Natural killer cell (primary cell): ENCODE data around the gene MYBPC3. TPM values are rescaled to one million over a fixed set of nuclear protein-coding genes. Genes with fewer than 3 reads are reported as not detected.

ENCODE experiments used
- ATAC-seq, 3 donors: fragments of 150-1000 bp in 2 of 3; fragments of 200-7000 bp in 1 of 3; cut with Tn5 transposase; 1 replicate in 1 of 3; 2 replicates in 2 of 3; pipeline ENCODE4 v1.10.0; 2021; ENCODE audit warnings: mild to moderate bottlenecking in 2 of 3, moderate library complexity in 2 of 3
- DNase-seq, 2 donors: peaks; one replicate each; pipeline versions ENCODE4 v3.0.0 to v3.0.0-alpha.2; 2013 to 2021; ENCODE audit warnings: mixed read lengths in 1 of 2
- H3K27ac ChIP-seq: one replicate; pipeline ENCODE4 v1.5.1; 2013; ENCODE audit warnings: mild to moderate bottlenecking, low read length
- H3K27me3 ChIP-seq: one replicate; pipeline ENCODE4 v1.6.1; 2013; ENCODE audit warnings: low read length; ENCODE audit not compliant: control insufficient read depth, insufficient read depth
- H3K36me3 ChIP-seq: one replicate; pipeline ENCODE4 v1.6.1; 2013; ENCODE audit warnings: low read length; ENCODE audit not compliant: control insufficient read depth, insufficient read depth
- H3K4me1 ChIP-seq: one replicate; pipeline ENCODE4 v1.6.1; 2013; ENCODE audit warnings: low read length; ENCODE audit not compliant: control insufficient read depth, insufficient read depth
- H3K4me3 ChIP-seq: one replicate; pipeline ENCODE4 v1.5.1; 2013; ENCODE audit warnings: low read length
- H3K9me3 ChIP-seq: one replicate; pipeline ENCODE4 v1.6.1; 2013; ENCODE audit warnings: low read length; ENCODE audit not compliant: control insufficient read depth, insufficient read depth
- H3K27ac Mint-ChIP-seq, 2 donors: one replicate each; pipeline ENCODE4 v1.8.0; 2022; ENCODE audit warnings: mild to moderate bottlenecking in 2 of 2, mixed read lengths in 2 of 2, moderate library complexity in 1 of 2
- H3K27me3 Mint-ChIP-seq, 2 donors: one replicate each; pipeline ENCODE4 v1.8.0; 2022; ENCODE audit warnings: low read depth in 2 of 2, mixed read lengths in 2 of 2
- H3K36me3 Mint-ChIP-seq: one replicate; pipeline ENCODE4 v1.8.0; 2022; ENCODE audit warnings: mixed read lengths
- H3K4me1 Mint-ChIP-seq, 2 donors: one replicate each; pipeline ENCODE4 v1.8.0; 2022; ENCODE audit warnings: mixed read lengths in 2 of 2
- H3K4me3 Mint-ChIP-seq: one replicate; pipeline ENCODE4 v1.8.0; 2022; ENCODE audit warnings: mild to moderate bottlenecking, moderate library complexity, mixed read lengths
- H3K9me3 Mint-ChIP-seq, 2 donors: one replicate each; pipeline ENCODE4 v1.8.0; 2022; ENCODE audit warnings: mixed read lengths in 2 of 2
- WGBS: methylation state at CpG from one replicate; pipeline ENCODE4 v1.1.7; 2013; ENCODE audit warnings: missing lambda C conversion rate; ENCODE audit not compliant: insufficient coverage; 5-methylcytosine and 5-hydroxymethylcytosine counted together
- intact Hi-C: fragments of 100-400 bp; cut with micrococcal nuclease; formaldehyde crosslinking; loops from one replicate; pipeline ENCODE4 v1.14.2; 2022
- total RNA-seq, 4 donors: library from RNA; stranded (reverse); fragments of 120-200 nt in 1 of 4; gene quantifications; one replicate each; pipeline versions ENCODE4 v1.2.3 to v1.2.4, GENCODE V29; 2013 to 2022
- TF ChIP-seq, protein P1 (sequence below): fragments of 200-600 bp; IDR thresholded peaks from one replicate; pipeline ENCODE4 v1.8.0; 2022; ENCODE audit warnings: antibody characterized with exemption

MYBPC3 gene
- total RNA-seq, 3 donors from 2014 or later (not counting 1 experiment from before 2014, with no cell fraction given), result 0.45 to 0.53 TPM; not detected in 1

DNA sequence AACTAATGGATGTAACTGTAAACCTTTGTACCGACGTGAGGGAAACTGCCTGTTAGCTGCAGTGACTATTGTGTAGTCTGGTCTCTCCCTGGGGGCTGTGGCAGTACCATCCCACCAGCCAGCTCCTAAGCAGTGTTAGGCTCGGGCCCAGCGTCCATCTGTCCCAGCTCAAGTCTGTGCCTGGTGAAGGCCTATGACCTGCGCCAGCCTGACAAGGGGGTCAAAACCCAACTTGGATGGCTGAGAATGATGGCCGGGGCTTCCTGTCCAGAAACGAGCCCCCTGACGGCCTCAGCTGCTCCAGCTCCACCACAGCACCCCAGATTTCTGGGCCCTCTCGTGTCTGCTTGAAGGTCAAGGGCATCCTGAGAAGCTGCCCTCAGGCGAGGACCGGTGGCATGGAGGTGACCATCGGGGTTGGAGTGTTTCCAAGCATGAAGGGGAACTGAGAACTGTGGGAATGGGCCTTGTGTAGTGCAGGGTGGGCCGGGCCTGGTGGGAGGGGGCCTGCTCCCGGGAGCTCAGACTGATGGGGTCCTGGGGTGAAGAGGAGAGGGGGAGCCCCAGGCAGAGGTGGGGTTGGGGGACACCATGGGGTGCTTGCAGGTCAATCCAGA, 40.2 kb upstream of the MYBPC3 start:
- Mint-ChIP-seq H3K4me1 (peaks cover 51 to 86% of the 10 kb centered on the region in 2 donors), H3K27ac (peak overlapping the region in 1 of 2 donors; percentile 92), H3K4me3 (no peak overlapping the region), H3K9me3 (no peaks in the 10 kb centered on the region), H3K27me3 (no peaks in the 10 kb centered on the region), H3K36me3 (no peaks in the 10 kb centered on the region)
- Histone ChIP-seq H3K9me3 (no peaks in the 10 kb centered on the region), H3K4me1 (peaks cover 85% of the 10 kb centered on the region), H3K4me3 (no peak overlapping the region), H3K27ac (peak overlapping the region; percentile 43), H3K36me3 (no peaks in the 10 kb centered on the region), H3K27me3 (no peaks in the 10 kb centered on the region)
- DNase-seq, result peak in 1 of 2 donors; percentile 9
- ATAC-seq, result no peak
- WGBS, result 82% methylated on average over 14 of the region's 14 CpGs
- intact Hi-C loops, result no loop called here
- TF ChIP-seq, protein P1, sequence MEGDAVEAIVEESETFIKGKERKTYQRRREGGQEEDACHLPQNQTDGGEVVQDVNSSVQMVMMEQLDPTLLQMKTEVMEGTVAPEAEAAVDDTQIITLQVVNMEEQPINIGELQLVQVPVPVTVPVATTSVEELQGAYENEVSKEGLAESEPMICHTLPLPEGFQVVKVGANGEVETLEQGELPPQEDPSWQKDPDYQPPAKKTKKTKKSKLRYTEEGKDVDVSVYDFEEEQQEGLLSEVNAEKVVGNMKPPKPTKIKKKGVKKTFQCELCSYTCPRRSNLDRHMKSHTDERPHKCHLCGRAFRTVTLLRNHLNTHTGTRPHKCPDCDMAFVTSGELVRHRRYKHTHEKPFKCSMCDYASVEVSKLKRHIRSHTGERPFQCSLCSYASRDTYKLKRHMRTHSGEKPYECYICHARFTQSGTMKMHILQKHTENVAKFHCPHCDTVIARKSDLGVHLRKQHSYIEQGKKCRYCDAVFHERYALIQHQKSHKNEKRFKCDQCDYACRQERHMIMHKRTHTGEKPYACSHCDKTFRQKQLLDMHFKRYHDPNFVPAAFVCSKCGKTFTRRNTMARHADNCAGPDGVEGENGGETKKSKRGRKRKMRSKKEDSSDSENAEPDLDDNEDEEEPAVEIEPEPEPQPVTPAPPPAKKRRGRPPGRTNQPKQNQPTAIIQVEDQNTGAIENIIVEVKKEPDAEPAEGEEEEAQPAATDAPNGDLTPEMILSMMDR, result no peak

DNA sequence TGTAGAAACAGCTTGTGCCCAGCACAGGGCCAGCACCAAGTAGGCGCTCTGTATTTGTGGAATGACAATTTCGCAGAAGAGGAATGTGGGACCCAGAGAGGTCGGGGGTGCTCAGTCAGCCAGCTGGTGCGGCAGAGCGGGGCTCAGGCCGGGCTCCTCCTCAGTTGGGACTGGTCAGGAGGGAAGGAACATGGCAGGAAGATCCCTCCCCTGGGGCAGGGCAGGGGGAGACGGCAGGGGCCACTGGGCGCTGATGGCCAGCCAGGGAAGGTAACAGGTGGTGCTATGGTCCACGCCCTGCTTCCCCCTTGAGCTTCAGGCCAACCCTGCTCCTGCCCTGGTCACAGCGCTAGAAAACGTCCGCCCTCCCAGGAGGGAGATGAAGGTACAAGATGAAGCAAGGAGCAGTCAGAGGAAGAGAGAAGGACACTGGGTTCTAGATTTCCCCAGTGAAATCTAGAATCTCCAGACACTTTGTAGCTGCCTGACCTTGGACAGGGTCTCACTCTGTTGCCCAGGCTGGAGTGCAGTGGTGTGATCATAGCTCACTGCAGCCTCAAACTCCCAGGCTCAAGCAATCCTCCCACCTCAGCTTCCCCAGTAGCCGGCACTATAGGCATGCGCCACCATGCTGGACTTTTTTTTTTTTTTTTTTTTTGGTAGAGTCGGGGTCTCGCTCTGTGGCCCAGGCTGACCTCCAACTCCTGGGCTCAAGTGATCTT, 39.4 kb upstream of the MYBPC3 start:
- DNase-seq (no peak), ATAC-seq (no peak)
- H3K4me3 ChIP-seq, result no peak overlapping the region
- Mint-ChIP-seq H3K27me3 (no peaks in the 10 kb centered on the region), H3K27ac (peak overlapping the region; percentile 71 to 92), H3K9me3 (no peaks in the 10 kb centered on the region), H3K36me3 (no peaks in the 10 kb centered on the region), H3K4me3 (peak overlapping the region; percentile 42), H3K4me1 (peaks cover 51 to 82% of the 10 kb centered on the region in 2 donors)
- intact Hi-C loops, result no loop called here
- no peaks in the 10 kb centered on the region for H3K27me3 ChIP-seq
- peaks cover 89% of the 10 kb centered on the region for H3K4me1 ChIP-seq
- no peaks in the 10 kb centered on the region for H3K9me3 ChIP-seq
- 94% methylated on average over 16 of the region's 16 CpGs for WGBS
- TF ChIP-seq, protein P1, result no peak
- no peaks in the 10 kb centered on the region for H3K36me3 ChIP-seq
- peak overlapping the region; percentile 14 for H3K27ac ChIP-seq

DNA sequence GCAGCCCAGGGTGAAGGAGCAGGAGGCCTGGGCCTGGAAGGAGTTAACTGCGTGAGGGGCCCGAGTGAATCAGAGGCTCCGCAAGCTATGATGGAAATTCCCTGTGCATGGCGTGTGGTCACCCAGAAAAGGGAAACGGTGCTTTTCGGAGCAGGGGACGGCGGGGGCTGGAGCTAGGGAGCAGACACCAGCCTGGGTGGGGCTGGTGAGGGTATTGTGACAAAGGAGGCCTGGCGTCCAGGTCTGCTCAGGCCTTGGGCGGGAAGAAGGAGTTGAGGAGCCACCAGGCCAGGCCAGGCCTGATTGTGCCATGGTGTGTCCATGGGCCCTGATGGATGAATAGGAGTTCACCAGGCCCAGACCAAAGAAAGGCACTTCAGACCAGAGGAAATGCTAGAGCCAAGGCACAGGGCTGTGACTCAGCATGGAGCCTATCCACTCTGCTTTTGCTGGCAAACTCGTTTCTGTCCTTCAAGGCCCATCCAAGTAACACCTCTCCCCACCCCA, 38.6 kb upstream of the MYBPC3 start:
- H3K27ac ChIP-seq, result peak overlapping the region; percentile 41
- ATAC-seq (peak in 1 of 3 donors; percentile 33), DNase-seq (peak; percentile 18)
- TF ChIP-seq, protein P1, result no peak
- Mint-ChIP-seq H3K9me3 (no peaks in the 10 kb centered on the region), H3K4me1 (peaks cover 51 to 82% of the 10 kb centered on the region in 2 donors), H3K27ac (peak overlapping the region; percentile 71 to 85), H3K4me3 (peak overlapping the region; percentile 52), H3K27me3 (no peaks in the 10 kb centered on the region), H3K36me3 (no peaks in the 10 kb centered on the region)
- H3K4me1 ChIP-seq, result peaks cover 88% of the 10 kb centered on the region
- no peaks in the 10 kb centered on the region for H3K36me3 ChIP-seq
- H3K9me3 ChIP-seq, result no peaks in the 10 kb centered on the region
- WGBS, result 83% methylated on average over 11 of the region's 11 CpGs
- intact Hi-C loops, result no loop called here
- H3K4me3 ChIP-seq, result no peak overlapping the region
- no peaks in the 10 kb centered on the region for H3K27me3 ChIP-seq
